Colonic mucosa (tissue), 4 donors: ENCODE results near the gene SFI1. TPM values are rescaled to one million over a fixed set of nuclear protein-coding genes. Genes with fewer than 3 reads are reported as not detected.
"Not testable (repeated sequence)": the region's sequence is repeated elsewhere in the genome, so short reads cannot be mapped to it uniquely, and the experiment has no call there.

ENCODE experiments used
- DNase-seq: peaks from one replicate; pipeline ENCODE4 v3.0.0-alpha.2; 2020
- H3K27ac ChIP-seq: fragments of 200-600 bp; one replicate; pipeline ENCODE4 v1.8.0; 2021
- H3K27me3 ChIP-seq: fragments of 200-600 bp; one replicate; pipeline ENCODE4 v1.8.0; 2021
- H3K36me3 ChIP-seq: fragments of 200-600 bp; one replicate; pipeline ENCODE4 v1.8.0; 2021
- H3K4me1 ChIP-seq: fragments of 200-600 bp; one replicate; pipeline ENCODE4 v1.8.0; 2021; ENCODE audit warnings: mild to moderate bottlenecking
- H3K4me3 ChIP-seq: fragments of 200-600 bp; one replicate; pipeline ENCODE4 v1.8.0; 2021
- H3K9ac ChIP-seq, 2 donors: one replicate each; pipeline ENCODE4 v1.7.0; 2013; ENCODE audit warnings: control low read depth in 2 of 2, low read depth in 2 of 2, low read length in 2 of 2
- H3K9me3 ChIP-seq: fragments of 200-600 bp; one replicate; pipeline ENCODE4 v1.8.0; 2021
- intact Hi-C: fragments of 100-400 bp; cut with DNase I; formaldehyde crosslinking; loops from one replicate; pipeline ENCODE4 v1.14.1; 2022
- microRNA-seq: library from miRNA; unstranded; fragments of <30 nt; microRNA quantifications from one replicate; pipeline ENCODE4, GENCODE V29; 2019
- total RNA-seq, 2 donors: library from RNA; stranded (reverse); fragmentation: NEBNext Ultra II Directional in 1 of 2; extraction: Animal tissue kit (Norgen Biotek cat#: 25700) in 1 of 2; gene quantifications; one replicate each; pipeline ENCODE4 v1.2.1, GENCODE V29; 2021
- TF ChIP-seq, protein P1 (sequence below): fragments of 200-600 bp; IDR thresholded peaks from one replicate; pipeline ENCODE4 v1.8.0; 2022; ENCODE audit warnings: antibody characterized with exemption, mild to moderate bottlenecking
- donor health status: healthy.
- donor health status: DM: no; HTN: no; CAD: no.
- donor health status: DM: no; HTN: no; CAD: no.

SFI1 gene
- total RNA-seq, 2 donors from 2014 or later: 24.1 to 47.8 TPM

DNA sequence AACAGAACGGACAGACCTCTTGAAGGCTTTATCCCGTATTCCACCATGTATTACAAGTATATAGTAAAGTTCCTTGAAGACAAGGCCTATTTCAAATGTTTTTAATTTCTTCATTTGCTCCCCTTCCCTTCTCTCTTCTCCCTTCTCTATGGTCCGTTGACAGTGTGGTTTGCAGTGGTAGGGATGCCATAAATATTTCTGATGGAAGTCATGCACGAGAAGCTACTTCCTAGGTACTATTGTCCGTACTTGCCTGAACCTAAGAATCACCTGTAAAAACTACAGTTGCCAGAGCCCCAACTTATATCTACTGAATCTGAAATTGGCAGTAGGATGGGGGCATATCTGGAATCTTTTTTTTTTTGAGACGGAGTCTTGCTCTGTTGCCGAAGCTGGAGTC, 162.9 kb downstream of the SFI1 start:
- Histone ChIP-seq H3K36me3 (no peaks in the 10 kb centered on the region), H3K27me3 (no peaks in the 10 kb centered on the region), H3K27ac (no peak overlapping the region), H3K9me3 (no peaks in the 10 kb centered on the region), H3K4me1 (peaks cover 8% of the 10 kb centered on the region), H3K9ac (no peak overlapping the region), H3K4me3 (no peak overlapping the region)
- intact Hi-C loops: no loop called here
- TF ChIP-seq, protein P1, sequence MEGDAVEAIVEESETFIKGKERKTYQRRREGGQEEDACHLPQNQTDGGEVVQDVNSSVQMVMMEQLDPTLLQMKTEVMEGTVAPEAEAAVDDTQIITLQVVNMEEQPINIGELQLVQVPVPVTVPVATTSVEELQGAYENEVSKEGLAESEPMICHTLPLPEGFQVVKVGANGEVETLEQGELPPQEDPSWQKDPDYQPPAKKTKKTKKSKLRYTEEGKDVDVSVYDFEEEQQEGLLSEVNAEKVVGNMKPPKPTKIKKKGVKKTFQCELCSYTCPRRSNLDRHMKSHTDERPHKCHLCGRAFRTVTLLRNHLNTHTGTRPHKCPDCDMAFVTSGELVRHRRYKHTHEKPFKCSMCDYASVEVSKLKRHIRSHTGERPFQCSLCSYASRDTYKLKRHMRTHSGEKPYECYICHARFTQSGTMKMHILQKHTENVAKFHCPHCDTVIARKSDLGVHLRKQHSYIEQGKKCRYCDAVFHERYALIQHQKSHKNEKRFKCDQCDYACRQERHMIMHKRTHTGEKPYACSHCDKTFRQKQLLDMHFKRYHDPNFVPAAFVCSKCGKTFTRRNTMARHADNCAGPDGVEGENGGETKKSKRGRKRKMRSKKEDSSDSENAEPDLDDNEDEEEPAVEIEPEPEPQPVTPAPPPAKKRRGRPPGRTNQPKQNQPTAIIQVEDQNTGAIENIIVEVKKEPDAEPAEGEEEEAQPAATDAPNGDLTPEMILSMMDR: no peak
- no peak for DNase-seq

DNA sequence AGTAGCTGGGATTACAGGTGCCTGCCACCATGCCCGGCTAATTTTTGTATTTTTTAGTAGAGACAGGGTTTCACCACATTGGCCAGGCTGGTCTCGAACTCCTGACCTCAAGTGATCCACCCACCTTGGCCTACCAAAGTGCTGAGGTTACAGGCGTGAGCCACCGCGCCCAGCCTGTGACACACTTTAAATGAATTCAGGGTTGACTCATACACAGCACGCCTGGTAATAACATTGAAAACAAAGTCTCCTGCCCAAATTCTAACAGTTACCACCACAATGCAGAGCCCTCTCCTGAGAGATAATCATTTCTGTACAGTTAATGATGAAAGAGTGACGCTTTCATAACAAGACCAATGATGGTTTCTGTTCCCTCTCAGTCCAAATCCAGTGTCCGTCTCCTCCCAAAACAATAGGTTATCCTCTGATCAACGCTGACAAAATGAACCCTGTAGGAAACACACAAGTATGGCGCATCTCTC, 164.6 kb downstream of the SFI1 start:
- H3K4me1 ChIP-seq, H3K36me3 ChIP-seq, H3K27me3 ChIP-seq, H3K9me3 ChIP-seq: not testable (repeated sequence)
- Histone ChIP-seq H3K27ac (peak overlapping the region; percentile 64), H3K4me3 (peak overlapping the region; percentile 82), H3K9ac (peak overlapping the region; percentile 63 to 72)
- peak; percentile 35 for DNase-seq
- intact Hi-C loops: loop anchor here (10.0 kb wide), 1 partner anchor 284 kb away; the partner anchor contains the start of gene YWHAH

DNA sequence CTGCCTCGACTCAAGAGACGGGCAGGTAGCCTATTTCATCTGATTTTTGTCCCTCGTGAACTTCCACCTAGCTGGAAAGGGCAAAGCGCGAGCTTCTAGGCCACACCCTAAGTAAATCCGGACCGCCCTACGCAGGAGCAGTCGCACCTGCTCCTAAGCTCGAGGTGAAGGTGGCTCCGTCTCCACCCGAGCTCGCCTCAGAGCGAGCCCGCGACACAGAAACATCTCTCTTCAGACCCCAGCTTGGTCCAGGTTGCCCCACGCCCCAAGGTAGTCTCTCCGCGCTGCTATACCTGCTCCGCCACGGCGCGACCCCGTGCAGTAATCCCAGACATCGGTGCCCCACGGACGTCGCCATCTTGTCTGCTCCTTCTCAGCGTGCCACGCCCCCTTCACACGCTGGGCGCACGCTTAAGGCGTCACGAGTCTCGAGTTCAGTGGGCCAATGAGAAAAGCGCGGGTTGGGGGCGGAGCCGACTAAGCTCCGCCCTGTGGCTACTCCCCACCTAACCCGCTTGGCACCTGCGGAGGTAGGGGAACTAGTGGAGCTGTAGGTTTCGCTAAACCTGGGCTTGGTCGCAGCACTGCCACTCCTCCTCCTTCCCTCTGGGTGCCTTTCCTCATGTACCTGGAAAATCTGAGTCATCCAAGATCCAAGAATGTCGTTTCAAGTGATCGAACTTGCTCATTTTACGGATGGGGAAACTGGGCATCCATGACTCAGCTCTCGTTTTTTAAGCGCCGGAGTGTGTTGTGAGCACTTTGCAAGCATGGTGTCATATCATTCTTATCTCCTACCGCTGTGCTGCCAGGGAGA, 165.7 kb downstream of the SFI1 start, which contains the start of gene PISD:
PISD (minus strand) TSS at position 365 of the 817 bp plus-strand sequence; CDS start at position 358, 7 bp downstream.
- intact Hi-C loops: loop anchor here (10.0 kb wide), 1 partner anchor 283 kb away; the partner anchor contains the start of gene YWHAH
- TF ChIP-seq, protein P1: no peak
- no peaks in the 10 kb centered on the region for H3K27me3 ChIP-seq

DNA sequence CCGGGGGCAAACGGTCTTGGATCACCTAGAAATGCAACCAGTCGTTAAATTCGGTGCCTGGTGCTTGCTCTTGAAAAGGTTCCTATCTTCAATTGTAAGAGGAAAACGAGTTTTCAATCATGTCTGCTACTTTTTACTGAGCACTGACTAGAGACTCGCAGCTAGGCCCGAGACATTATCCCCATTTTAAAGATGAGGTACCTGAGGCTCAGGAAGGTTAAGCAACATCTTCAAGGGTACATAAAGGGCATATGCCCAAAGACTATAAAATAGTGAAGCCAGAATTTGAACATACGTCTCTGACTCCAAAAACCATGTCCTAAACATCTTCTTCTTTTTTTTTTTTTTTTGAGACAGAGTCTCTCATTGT, 166.3 kb downstream of the SFI1 start:
- intact Hi-C loops: loop anchor here (10.0 kb wide), 1 partner anchor 282 kb away; the partner anchor contains the start of gene YWHAH

More for the DNA sequence above, 165.7 kb downstream of the SFI1 start, which contains the start of gene PISD:
- H3K4me3 ChIP-seq: peak within 1 kb of the TSS; percentile 82
- H3K9ac ChIP-seq: peak within 1 kb of the TSS; percentile 63 to 72
- no peaks in the 10 kb centered on the region for H3K9me3 ChIP-seq
- H3K36me3 ChIP-seq: no peaks in the 10 kb centered on the region
- H3K27ac ChIP-seq: peak within 1 kb of the TSS; percentile 64
- peaks cover 8% of the 10 kb centered on the region for H3K4me1 ChIP-seq
- DNase-seq: peak; percentile 98

More for the DNA sequence above, 166.3 kb downstream of the SFI1 start:
- peak overlapping the region; percentile 64 for H3K27ac ChIP-seq
- DNase-seq: peak; percentile 34
- no peaks in the 10 kb centered on the region for H3K27me3 ChIP-seq
- TF ChIP-seq, protein P1: no peak
- H3K4me3 ChIP-seq: peak overlapping the region; percentile 82
- peak overlapping the region in 1 of 2 donors; percentile 72 for H3K9ac ChIP-seq
- no peaks in the 10 kb centered on the region for H3K9me3 ChIP-seq
- H3K36me3 ChIP-seq: no peaks in the 10 kb centered on the region
- H3K4me1 ChIP-seq: peaks cover 8% of the 10 kb centered on the region

Small RNA genes lying within 50 kb of the gene (microRNA-seq; reads per million reads assigned to microRNA genes)
- gene MIR7109: not detected

Other genes starting within 250 kb of the SFI1 start
- gene PIK3IP1, start 204.0 kb upstream of the SFI1 start, total RNA-seq: 10 to 100 TPM in 1 of 2 donors, 1 to 10 TPM in 1; 8.4 to 15.1 TPM
- gene PATZ1, start 150.2 kb upstream of the SFI1 start, total RNA-seq: 10 to 100 TPM; 13.8 to 17.9 TPM
- 10 to 100 TPM; 43.8 to 48.9 TPM for gene DRG1, start 96.9 kb upstream of the SFI1 start, total RNA-seq
- 10 to 100 TPM; 25.2 to 25.4 TPM for gene EIF4ENIF1, start 6.7 kb upstream of the SFI1 start, total RNA-seq
- gene PISD, start 165.7 kb downstream of the SFI1 start, total RNA-seq: 10 to 100 TPM; 30.8 to 48.1 TPM